HG02678 (cell line): ENCODE data around the gene KCNN4.
A peak's percentile ranks its signal among the peaks of the same experiment; 100 is the strongest.
"Not testable (repeated sequence)": the region's sequence is repeated elsewhere in the genome, so short reads cannot be mapped to it uniquely, and the experiment has no call there.

ENCODE experiments used
- ATAC-seq: cut with Tn5 transposase; IDR thresholded peaks from one replicate; pipeline ENCODE4 v1.9.1; 2021; ENCODE audit warnings: mild to moderate bottlenecking, moderate library complexity; ENCODE audit not compliant: unreplicated experiment

The KCNN4 gene

GRCh38 chr19:43780706-43781525, at the start of gene KCNN4:
TSS of gene KCNN4 (minus strand) at chr19:43780973. CDS start at chr19:43780861, 112 bp downstream.
- peak; percentile 44 for ATAC-seq

- peak; percentile 89 for ATAC-seq
Measured at GRCh38 chr19:43826787-43827754, 46.3 kb upstream of the KCNN4 start, which contains the start of gene ZNF283. TSS of gene ZNF283 (plus strand) at chr19:43827321. CDS start at chr19:43833505, 6,184 bp downstream.

GRCh38 chr19:43824572-43824971, 43.8 kb upstream of the KCNN4 start:
- not testable (repeated sequence) for ATAC-seq

GRCh38 chr19:43823856-43824255, 43.1 kb upstream of the KCNN4 start:
- ATAC-seq = not testable (repeated sequence)

- no peak for ATAC-seq
Measured at GRCh38 chr19:43820884-43821215, 40.1 kb upstream of the KCNN4 start.

GRCh38 chr19:43820098-43820883, 39.5 kb upstream of the KCNN4 start:
- ATAC-seq = no peak

- no peak for ATAC-seq
Measured at GRCh38 chr19:43818500-43818899, 37.7 kb upstream of the KCNN4 start.

GRCh38 chr19:43817454-43817853, 36.7 kb upstream of the KCNN4 start:
- not testable (repeated sequence) for ATAC-seq

- ATAC-seq = no peak
Measured at GRCh38 chr19:43814663-43815352, 34.0 kb upstream of the KCNN4 start.

GRCh38 chr19:43812688-43813087, 31.9 kb upstream of the KCNN4 start:
- ATAC-seq = no peak

GRCh38 chr19:43812259-43812658, 31.5 kb upstream of the KCNN4 start:
- no peak for ATAC-seq

- no peak for ATAC-seq
Measured at GRCh38 chr19:43811837-43812236, 31.1 kb upstream of the KCNN4 start.

GRCh38 chr19:43809762-43810696, 29.3 kb upstream of the KCNN4 start:
- ATAC-seq = no peak

GRCh38 chr19:43807651-43808050, 26.9 kb upstream of the KCNN4 start:
- ATAC-seq = no peak

GRCh38 chr19:43806848-43807247, 26.1 kb upstream of the KCNN4 start:
- ATAC-seq = no peak

GRCh38 chr19:43806401-43806800, 25.6 kb upstream of the KCNN4 start:
- ATAC-seq = not testable (repeated sequence)

- no peak for ATAC-seq
Measured at GRCh38 chr19:43804432-43804831, 23.7 kb upstream of the KCNN4 start.

GRCh38 chr19:43802216-43802951, 21.6 kb upstream of the KCNN4 start, which contains the start of gene LYPD5:
TSS of gene LYPD5 (minus strand) at chr19:43802447. CDS start at chr19:43802380, 67 bp downstream.
- no peak for ATAC-seq
